Measurements from ENCODE around the gene IRF2BP2. TPM values are rescaled to one million over a fixed set of nuclear protein-coding genes. Genes with fewer than 3 reads are reported as not detected.

IRF2BP2 gene
- total RNA-seq, 1 donor from 2014 or later, result 206 TPM

Other genes with a start within 250 kb of the IRF2BP2 start
- 67.7 and 68.3 TPM in 2 replicates for gene COA6, start 236.7 kb downstream of the IRF2BP2 start, total RNA-seq
- gene TARBP1, start 131.0 kb downstream of the IRF2BP2 start, total RNA-seq, result 70.7 and 75.9 TPM in 2 replicates